HG03175 (cell line): ENCODE data around the gene OR2M4.
"Not testable (repeated sequence)": the region's sequence is repeated elsewhere in the genome, so short reads cannot be mapped to it uniquely, and the experiment has no call there.

ENCODE experiments used
- ATAC-seq: cut with Tn5 transposase; IDR thresholded peaks from one replicate; pipeline ENCODE4 v1.9.1; 2021; ENCODE audit warnings: mild to moderate bottlenecking, moderate library complexity; ENCODE audit not compliant: unreplicated experiment

The OR2M4 gene, protein sequence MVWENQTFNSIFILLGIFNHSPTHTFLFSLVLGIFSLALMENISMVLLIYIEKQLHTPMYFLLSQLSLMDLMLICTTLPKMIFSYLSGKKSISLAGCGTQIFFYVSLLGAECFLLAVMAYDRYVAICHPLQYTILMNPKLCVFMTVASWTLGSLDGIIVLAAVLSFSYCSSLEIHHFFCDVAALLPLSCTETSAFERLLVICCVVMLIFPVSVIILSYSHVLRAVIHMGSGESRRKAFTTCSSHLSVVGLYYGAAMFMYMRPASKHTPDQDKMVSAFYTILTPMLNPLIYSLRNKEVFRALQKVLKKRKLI

DNA sequence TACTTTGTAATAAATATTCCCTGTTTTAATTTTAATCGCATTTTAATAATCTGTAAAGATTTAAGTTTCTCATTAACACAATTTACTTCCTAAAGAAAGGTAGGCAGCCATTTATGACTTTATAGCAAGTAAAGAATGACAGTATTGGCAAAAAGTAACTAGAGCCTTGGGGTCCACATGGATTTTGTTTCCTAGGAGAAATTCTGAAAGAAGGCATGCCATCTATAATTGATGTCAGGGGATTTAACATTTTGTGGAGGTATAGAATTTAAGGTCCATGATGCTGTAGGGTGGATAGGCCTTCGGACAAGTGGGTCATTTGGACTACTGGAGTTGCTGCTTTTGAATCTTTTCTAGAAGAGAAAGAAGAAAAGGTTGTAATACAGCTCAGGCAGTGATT is at the start of gene OR2M4:
Gene OR2M4 (plus strand): TSS at position 301 of the 400 bp plus-strand sequence. CDS start 7,512 bp downstream, outside the sequence.
- ATAC-seq: no peak

DNA sequence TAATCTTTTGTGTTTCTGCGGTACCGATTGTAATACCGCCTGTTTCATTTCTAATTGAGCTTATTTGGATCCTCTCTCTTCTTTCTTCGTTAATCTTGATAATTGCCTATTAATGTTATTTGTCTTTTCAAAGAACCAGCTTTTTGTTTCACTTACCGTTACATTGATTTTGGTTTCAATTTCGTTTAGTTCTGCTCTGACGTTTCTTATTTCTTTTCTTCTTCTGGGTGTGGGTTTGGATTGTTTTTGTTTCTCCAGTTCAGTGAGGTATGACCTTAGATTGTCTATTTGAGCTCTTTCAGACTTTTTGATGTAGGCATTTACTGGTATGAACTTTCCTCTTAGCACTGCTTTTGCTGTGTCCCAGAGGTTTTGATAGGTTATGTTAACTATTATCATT is 47.2 kb upstream of the OR2M4 start:
- peak; percentile 61 for ATAC-seq

DNA sequence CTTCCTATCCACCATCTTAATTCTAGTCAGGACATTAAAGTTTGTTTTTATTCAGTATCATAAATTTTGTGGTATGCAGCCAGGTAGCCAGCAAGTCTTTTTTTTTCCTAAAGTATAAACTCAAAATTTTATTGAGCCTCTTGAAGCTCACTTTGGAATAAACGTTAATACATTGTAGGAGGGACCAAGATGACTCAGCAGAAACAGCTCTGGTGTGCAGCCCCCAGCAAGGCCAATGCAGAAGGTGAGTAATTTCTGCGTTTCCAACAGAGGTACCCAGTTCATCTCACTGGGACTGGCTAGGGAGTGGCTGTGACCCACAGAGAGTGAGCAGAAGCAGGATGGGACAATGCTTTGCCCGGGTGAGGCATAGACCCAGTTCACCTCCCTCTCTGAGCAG is 43.9 kb upstream of the OR2M4 start:
- no peak for ATAC-seq

DNA sequence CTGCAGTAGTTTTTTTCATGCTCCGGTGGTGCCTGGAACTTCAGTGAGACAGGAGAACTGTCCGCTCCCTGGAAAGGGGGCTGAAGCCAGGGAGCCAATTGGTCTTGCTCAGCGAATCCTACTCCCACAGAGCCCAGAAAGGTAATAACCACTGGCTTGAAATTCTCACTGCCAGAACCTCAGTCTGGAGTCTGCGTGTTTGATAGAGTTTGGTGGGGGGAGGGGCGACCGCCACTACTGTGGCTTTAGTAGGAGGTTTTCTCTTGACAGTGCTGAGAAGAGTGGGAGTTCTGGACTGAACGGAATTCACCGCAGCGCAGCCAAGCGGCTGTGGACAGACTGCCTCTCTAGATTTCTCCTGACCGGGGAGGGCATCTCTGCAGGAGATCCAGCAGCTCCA is 42.2 kb upstream of the OR2M4 start:
- no peak for ATAC-seq

DNA sequence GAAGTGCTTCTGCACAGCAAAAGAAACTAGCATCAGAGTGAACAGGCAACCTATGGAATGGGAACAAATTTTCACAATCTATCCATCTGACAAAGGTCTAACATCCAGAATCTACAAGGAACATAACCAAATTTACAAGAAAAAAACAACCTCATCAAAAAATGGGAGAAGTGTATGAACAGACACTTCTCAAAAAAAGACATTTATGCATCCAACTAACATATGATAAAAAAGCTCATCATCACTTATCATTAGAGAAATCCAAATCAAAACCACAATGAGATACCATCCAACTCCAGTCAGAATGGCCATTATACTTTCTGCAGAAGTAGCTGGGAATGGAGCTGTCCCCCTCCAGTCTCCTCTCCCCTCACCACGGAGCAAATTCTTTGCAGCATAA is 37.1 kb upstream of the OR2M4 start:
- no peak for ATAC-seq

DNA sequence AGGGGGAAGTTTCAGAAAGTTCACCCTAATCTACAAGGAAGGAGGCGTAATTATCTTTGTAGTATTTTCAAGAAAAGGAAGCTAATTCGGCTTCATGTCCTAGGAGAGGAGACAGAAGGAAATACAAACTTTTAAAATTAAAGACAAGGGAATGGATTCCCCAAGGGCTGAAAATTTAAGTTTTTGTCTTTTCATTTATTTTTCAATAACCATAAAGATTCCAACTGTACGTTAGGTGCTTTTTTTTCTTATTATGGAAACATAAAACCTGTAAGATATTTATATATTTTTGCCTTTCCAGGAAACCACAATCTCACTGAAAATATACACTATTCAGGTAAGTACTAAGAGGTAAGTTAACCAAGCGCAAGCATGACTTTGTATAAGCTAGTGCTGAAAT is 34.3 kb upstream of the OR2M4 start, which contains the start of gene OR2M3:
Gene OR2M3 (plus strand): TSS at position 301 of the 400 bp plus-strand sequence. CDS start 5,803 bp downstream, outside the sequence.
- ATAC-seq: no peak

DNA sequence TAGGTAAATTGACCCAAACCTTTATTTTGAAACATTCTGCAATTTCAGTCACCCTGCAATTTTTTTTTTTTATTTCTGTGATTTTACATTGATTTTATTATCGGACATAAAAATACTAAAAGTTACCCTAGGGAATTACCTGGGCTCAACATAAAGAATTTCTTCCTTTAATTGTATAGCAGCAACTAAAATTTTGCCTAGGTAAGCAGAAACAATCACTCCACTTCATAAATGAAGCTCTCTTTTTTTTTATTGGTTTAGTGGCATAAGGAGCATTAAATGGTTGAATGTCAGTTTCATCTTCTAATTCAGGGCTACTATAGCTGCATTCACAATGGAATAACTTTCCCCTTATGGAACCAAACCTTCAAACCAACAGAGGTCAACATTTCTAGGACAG is 15.3 kb upstream of the OR2M4 start:
- ATAC-seq: no peak

DNA sequence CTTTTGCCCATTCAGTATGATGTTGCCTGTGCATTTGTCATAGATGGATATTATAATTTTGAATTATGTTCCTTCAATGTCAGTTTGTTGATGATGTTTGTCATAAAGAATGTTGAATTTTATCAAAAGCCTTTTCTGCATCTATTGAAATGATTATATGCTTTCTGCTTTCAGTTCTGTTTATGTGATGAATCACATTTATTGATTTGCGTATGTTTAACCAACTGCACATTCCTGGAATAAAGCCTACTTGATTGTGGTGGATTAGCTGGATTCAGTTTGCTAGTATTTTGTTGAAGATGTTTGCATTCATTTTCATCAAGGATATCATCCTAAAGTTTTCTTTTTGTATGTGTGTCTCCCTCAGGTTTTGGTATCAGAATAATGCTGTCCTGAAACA is 5.7 kb upstream of the OR2M4 start:
- no peak for ATAC-seq

DNA sequence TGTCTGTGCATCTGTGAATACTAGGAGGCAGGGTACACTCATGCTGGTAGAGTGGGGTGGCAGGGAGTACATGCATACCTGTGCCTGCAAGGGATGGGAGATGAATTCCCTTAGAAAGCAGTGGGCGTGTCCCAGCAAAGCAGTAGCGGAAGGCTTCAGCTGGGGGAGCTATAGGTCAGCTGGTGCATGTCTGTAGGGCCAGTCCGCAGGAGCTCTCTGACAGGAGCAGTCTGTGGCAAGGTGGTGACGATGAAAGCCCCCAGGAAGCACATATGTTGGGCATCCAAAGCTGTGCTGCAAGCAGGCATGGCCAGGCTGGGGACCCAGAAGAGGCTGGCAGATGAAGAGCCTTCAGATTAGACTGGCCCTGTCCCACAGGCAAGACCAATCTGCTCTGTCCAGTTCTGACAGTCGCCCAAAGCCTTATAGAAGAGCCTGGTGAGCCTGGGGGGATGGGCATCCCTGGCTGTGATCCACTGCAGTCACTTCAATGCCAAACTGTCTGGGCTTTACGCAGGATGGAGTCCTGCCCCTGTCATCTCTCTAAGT is 1.8 kb upstream of the OR2M4 start:
- ATAC-seq: no peak

DNA sequence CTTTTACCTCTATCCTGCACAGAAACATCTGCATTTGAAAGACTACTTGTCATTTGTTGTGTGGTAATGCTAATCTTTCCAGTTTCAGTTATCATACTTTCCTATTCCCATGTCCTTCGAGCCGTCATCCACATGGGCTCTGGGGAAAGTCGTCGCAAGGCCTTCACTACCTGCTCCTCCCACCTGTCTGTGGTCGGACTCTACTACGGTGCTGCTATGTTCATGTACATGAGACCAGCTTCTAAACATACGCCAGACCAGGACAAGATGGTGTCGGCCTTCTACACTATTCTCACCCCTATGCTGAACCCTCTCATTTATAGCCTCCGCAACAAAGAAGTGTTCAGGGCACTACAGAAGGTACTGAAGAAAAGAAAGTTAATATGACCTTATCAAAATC is 8.3 kb downstream of the OR2M4 start:
- no peak for ATAC-seq

DNA sequence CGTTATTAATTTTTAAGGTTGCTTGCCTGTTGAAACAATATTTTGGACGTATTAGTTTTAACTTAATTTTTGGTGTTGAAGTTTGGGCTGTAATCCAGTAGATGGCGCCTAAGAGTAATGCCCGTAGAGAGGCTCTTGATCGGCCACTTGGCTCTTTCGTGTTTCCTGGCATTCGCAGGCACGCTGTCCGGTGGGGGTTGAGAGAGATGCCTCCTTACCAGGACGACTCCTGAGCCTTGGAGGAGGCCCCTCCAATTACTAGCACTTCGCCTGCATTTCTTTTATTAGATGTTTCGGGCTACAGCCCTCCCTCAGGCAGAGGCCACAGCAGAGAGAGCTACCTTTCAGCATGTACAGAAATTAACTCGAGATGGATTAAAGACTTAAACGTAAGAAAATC is 12.0 kb downstream of the OR2M4 start:
- peak; percentile 93 for ATAC-seq

DNA sequence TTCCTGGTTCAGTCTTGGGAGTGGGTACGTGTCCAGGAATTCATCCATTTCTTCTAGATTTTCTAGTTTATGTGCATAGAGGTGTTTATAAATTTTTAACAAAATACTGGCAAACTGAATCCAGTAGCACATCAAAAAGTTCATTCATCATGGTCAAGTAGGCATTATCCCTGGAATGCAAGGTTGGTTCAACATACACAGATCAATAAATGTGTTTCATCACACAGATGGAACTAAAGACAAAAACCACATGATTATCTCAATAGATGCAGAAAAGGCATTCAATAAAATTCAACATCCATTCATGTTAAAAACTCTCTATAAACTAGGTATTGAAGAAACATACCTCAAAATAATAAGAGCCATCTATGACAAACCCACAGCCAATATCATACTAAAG is 28.1 kb downstream of the OR2M4 start:
- not testable (repeated sequence) for ATAC-seq

DNA sequence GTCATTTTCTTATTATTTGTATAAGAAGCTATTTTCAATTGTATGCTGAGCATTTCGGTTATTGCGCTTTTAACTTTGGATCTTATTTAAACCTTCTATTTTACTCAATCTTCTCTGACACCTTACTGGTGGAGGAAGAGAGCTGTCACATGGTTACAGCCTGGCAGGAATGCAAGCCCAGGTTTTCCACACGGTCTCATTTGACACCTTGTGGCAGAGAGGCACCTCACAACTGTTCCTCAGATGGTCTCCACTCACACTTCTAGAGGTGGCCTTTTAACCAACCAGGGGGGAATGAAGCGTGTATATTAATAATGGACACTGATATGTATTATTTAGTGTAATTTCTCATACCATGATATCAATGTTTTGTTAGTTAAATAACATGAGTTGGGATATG is 37.0 kb downstream of the OR2M4 start:
- no peak for ATAC-seq

DNA sequence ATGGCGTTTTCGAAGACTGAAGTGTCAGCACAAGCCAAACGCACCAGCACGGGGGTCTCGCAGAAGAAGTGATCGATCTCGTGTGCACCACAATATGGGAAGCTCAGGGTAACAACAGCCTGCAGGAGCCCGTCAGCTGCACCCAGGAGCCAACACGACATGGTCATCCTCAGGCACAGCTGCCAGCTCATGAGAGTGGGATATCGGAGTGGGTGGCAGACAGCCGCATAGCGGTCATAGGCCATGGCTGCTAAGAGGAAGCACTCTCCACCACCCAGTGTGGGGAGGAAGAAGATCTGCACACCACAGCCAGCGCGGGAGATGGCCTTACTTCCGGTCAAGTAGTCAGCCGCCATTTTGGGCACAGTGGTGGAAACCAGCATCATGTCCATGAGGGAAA is 42.0 kb downstream of the OR2M4 start:
- ATAC-seq: not testable (repeated sequence)

DNA sequence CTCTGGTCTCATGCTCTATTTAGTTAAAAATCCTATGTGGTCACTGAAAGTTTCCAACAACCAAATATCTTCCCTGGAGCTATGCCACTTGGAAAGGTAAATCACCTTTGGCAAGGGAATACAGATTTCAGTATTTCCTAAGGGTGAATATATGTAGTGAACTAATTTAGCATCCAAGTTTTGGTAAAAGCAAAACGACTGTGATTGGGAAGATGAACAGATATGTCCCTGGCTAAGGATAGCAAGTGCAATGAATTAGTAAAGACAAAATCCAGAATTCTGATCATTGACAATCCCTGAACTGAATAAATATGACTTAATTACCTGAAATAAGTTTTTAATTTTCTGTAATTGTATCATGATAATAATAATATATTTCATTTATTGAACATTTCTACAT is 46.7 kb downstream of the OR2M4 start, which contains the start of gene OR2T33:
Gene OR2T33 (minus strand): TSS at position 101 of the 400 bp plus-strand sequence. CDS start 4,162 bp downstream, outside the sequence.
- no peak for ATAC-seq

DNA sequence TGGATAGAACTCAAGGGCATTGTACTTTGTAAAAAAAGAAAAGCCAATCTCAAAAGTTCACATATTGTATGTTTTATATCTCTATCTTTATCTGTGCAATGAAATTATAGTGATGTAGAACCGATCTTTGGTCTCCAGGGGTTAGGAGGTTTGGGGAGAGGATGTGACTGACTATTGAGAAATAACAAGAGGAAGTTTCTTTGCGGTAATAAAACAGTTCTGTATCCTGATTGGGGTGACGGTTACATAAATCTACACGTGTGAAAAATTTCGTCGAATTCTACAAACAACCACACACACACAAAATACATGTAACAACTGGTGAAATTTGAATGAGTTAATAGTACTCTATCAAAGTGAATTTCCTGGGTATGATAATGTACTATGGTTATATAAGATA is 57.2 kb downstream of the OR2M4 start:
- no peak for ATAC-seq
